Stomach (tissue), 4 donors: ENCODE results near the gene GPR158.

ENCODE experiments used
- POLR2AphosphoS5 ChIP-seq, 3 donors: sonication (generic); formaldehyde crosslinking; IDR thresholded peaks; one replicate each; pipeline ENCODE4 v1.6.1; 2016; ENCODE audit warnings: antibody characterized with exemption in 3 of 3
- TF ChIP-seq, protein P1 (sequence below), 7 experiments: fragments of 450-650 bp in 4 of 7; fragments of 200-600 bp in 3 of 7; sonication (generic) in 3 of 7; IDR thresholded peaks; one replicate each; pipeline ENCODE4 v1.5.1; 2016 to 2019; ENCODE audit warnings: antibody characterized with exemption in 7 of 7, control low read depth in 2 of 7, mild to moderate bottlenecking in 1 of 7

DNA sequence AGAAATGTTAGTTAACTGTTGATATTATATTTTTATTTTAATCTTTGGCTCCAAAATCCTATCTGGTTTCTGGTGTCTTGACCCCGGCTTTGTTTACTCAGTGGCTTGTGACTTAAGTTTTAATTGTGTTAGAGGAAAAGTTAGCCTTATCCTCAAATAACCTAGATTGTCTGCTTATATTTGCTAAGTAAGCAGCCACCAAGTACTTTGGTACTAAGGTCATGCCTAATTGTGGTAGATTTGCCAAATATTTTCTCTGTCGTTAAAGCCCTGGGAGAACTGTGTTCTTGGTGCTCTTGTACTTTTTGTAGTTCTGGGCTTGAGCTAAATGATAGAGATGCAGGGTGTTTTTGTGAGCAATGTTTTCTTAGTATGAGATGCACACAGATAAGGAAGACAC lies 34.8 kb downstream of the GPR158 start:
- TF ChIP-seq, protein P1, sequence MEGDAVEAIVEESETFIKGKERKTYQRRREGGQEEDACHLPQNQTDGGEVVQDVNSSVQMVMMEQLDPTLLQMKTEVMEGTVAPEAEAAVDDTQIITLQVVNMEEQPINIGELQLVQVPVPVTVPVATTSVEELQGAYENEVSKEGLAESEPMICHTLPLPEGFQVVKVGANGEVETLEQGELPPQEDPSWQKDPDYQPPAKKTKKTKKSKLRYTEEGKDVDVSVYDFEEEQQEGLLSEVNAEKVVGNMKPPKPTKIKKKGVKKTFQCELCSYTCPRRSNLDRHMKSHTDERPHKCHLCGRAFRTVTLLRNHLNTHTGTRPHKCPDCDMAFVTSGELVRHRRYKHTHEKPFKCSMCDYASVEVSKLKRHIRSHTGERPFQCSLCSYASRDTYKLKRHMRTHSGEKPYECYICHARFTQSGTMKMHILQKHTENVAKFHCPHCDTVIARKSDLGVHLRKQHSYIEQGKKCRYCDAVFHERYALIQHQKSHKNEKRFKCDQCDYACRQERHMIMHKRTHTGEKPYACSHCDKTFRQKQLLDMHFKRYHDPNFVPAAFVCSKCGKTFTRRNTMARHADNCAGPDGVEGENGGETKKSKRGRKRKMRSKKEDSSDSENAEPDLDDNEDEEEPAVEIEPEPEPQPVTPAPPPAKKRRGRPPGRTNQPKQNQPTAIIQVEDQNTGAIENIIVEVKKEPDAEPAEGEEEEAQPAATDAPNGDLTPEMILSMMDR (IDR thresholded peaks at IDR 0.05), result no peak
- TF ChIP-seq POLR2AphosphoS5 (IDR thresholded peaks at IDR 0.05), result no peak
